Measurements from ENCODE around the gene GTF3C5. TPM values are rescaled to one million over a fixed set of nuclear protein-coding genes. Genes with fewer than 3 reads are reported as not detected.

GTF3C5 gene
- polyA plus RNA-seq, 1 of the 3 experiments (the other 2 are of a cell fraction) = 57.3 TPM

GRCh38 chr9:133098871-133099270 is 68.1 kb downstream of the GTF3C5 start:
- Histone ChIP-seq H3K4me2 (no peak overlapping the region), H3K4me1 (ENCODE audit: control insufficient read depth in 1 of 2, insufficient read depth in 2 of 2, low read depth in 1 of 2, low read length in 1 of 2) (peaks cover 0 to 2% of the 10 kb centered on the region in 2 experiments; a peak in 1 of 4 replicates), H3K4me3 (ENCODE audit: low read depth in 2 of 2, low read length in 1 of 2) (no peak overlapping the region; a peak in 1 of 4 replicates), H3F3A (replicated peaks; ENCODE audit: insufficient read depth) (peaks cover 3% of the 10 kb centered on the region), H3K27ac (ENCODE audit: low read depth in 2 of 2, low read length in 1 of 2) (no peak overlapping the region), H3K27me3 (ENCODE audit: insufficient read depth) (no peaks in the 10 kb centered on the region), H3K79me2 (ENCODE audit: insufficient read depth) (no peaks in the 10 kb centered on the region), H3K9ac (no peak overlapping the region), H3K9me3 (peaks cover 9% of the 10 kb centered on the region; the same call in 1 of the 2 replicates), H3K9me2 (no peaks in the 10 kb centered on the region), H2AFZ (ENCODE audit: low read depth) (no peak overlapping the region), H3K36me3 (replicated peaks in 1 of 2; ENCODE audit: control insufficient read depth in 1 of 2, insufficient read depth in 2 of 2, low read length in 1 of 2) (peaks cover 42 to 66% of the 10 kb centered on the region in 2 experiments), H4K20me1 (ENCODE audit: insufficient read depth) (no peaks in the 10 kb centered on the region)
- no peak for TF ChIP-seq TCF12 (IDR thresholded peaks at IDR 0.05)
- TF ChIP-seq RAD21 (IDR thresholded peaks at IDR 0.05; ENCODE audit: low read length) = no peak
- TF ChIP-seq FOXJ3 (CRISPR knock-in tag; IDR thresholded peaks at IDR 0.05) = no peak
- no peak for TF ChIP-seq TAF1 (IDR thresholded peaks at IDR 0.05; ENCODE audit: borderline replicate concordance, low read depth, low read length)
- no peak for TF ChIP-seq MEF2A (IDR thresholded peaks at IDR 0.05; ENCODE audit: borderline replicate concordance, low read depth)
- no peak for TF ChIP-seq SIN3A (IDR thresholded peaks at IDR 0.05; ENCODE audit: borderline replicate concordance, low read depth, low read length)
- no peak for TF ChIP-seq NRF1 (IDR thresholded peaks at IDR 0.05; ENCODE audit: low read depth, low read length)
- TF ChIP-seq MAX (IDR thresholded peaks at IDR 0.05; ENCODE audit: low read depth) = no peak
- no peak for TF ChIP-seq ZBTB33 (IDR thresholded peaks at IDR 0.05; ENCODE audit: borderline replicate concordance, low read depth)
- TF ChIP-seq IRF3 (IDR thresholded peaks at IDR 0.05; ENCODE audit: low read depth, low read length) = no peak
- TF ChIP-seq ELF1 (IDR thresholded peaks at IDR 0.05) = no peak
- no peak for TF ChIP-seq CHD2 (IDR thresholded peaks at IDR 0.05; ENCODE audit: low read length, partially characterized antibody)
- no peak for TF ChIP-seq MXI1 (IDR thresholded peaks at IDR 0.05; ENCODE audit: low read depth, low read length)
- TF ChIP-seq POLR2AphosphoS5 (IDR thresholded peaks at IDR 0.05; ENCODE audit: low read depth, low read length) = no peak
- no peak for TF ChIP-seq EP300 (IDR thresholded peaks at IDR 0.05; ENCODE audit: borderline replicate concordance in 1 of 2, low read depth in 1 of 2, low read length in 1 of 2)
- TF ChIP-seq USF1 (IDR thresholded peaks at IDR 0.05; ENCODE audit: borderline replicate concordance, low read depth) = no peak
- TF ChIP-seq GABPA (IDR thresholded peaks at IDR 0.05; ENCODE audit: low read depth) = no peak
- TF ChIP-seq YY1 (IDR thresholded peaks at IDR 0.05; ENCODE audit: low read depth) = no peak
- no peak for TF ChIP-seq SMC3 (IDR thresholded peaks at IDR 0.05; ENCODE audit: low read depth, low read length)
- POLR2A ChIA-PET = interaction anchor here (1.3 kb wide), 1 partner anchor 12 kb away, joined by 3 read pairs; no protein-coding TSS in a partner anchor
- CTCF ChIA-PET = interaction anchor here (0.9 to 30.3 kb wide), 7 partner anchors 17 to 73 kb away, joined by 3 to 810 read pairs (median 3); no protein-coding TSS in a partner anchor
- DNase-seq = no peak
- 100% methylated on average over 3 of the region's 5 CpGs for WGBS (ENCODE audit: low lambda C conversion rate)

All from SK-N-SH (cell line).